Measurements from ENCODE around the gene FXYD1.

Gene FXYD1

DNA sequence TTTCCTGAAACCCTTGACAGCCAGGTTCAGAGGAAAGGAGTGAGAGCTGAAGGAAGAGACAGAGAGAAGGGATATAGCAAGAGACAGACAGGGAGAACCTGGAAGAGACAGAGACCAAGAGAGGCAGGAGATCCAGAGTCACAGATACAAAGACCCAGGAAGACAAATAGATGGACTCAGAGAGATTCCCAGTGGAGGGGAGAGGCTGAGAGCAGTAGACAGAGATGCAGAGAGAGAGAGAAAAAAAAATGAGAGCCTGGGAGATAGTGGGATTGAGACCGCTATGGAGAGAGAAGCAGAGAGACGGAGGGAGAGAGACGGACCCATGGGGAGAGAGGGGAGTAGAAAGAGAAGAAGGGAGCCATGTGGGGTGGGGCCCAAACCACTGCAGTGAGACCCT, 5.2 kb downstream of the FXYD1 start:
- H4K20me1 ChIP-seq (ENCODE audit: insufficient read depth, low read length): no peaks in the 10 kb centered on the region
- no peaks in the 10 kb centered on the region for H3K79me2 ChIP-seq (ENCODE audit: low read length)
- DNase-seq: no peak
- no peak overlapping the region for H3K4me3 ChIP-seq (ENCODE audit: low read length)
- no peak overlapping the region for H3K27ac ChIP-seq (ENCODE audit: low read length)
- H3K4me1 ChIP-seq (ENCODE audit: low read length): peaks cover 15% of the 10 kb centered on the region
- TF ChIP-seq EZH2phosphoT487 (IDR thresholded peaks at IDR 0.05; ENCODE audit: low read length) (no peak), EZH2 (optimal IDR thresholded peaks at IDR 0.05; ENCODE audit: low read depth, low read length) (no peak)
- TF ChIP-seq, protein P1, sequence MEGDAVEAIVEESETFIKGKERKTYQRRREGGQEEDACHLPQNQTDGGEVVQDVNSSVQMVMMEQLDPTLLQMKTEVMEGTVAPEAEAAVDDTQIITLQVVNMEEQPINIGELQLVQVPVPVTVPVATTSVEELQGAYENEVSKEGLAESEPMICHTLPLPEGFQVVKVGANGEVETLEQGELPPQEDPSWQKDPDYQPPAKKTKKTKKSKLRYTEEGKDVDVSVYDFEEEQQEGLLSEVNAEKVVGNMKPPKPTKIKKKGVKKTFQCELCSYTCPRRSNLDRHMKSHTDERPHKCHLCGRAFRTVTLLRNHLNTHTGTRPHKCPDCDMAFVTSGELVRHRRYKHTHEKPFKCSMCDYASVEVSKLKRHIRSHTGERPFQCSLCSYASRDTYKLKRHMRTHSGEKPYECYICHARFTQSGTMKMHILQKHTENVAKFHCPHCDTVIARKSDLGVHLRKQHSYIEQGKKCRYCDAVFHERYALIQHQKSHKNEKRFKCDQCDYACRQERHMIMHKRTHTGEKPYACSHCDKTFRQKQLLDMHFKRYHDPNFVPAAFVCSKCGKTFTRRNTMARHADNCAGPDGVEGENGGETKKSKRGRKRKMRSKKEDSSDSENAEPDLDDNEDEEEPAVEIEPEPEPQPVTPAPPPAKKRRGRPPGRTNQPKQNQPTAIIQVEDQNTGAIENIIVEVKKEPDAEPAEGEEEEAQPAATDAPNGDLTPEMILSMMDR (IDR thresholded peaks at IDR 0.05; ENCODE audit: low read length): no peak
- no peaks in the 10 kb centered on the region for H3K36me3 ChIP-seq (replicated peaks; ENCODE audit: insufficient read depth, low read length)
- H3K9ac ChIP-seq (ENCODE audit: low read length): no peak overlapping the region
- no peaks in the 10 kb centered on the region for H3K9me3 ChIP-seq (replicated peaks; ENCODE audit: insufficient read depth, low read length)
- peaks cover 8% of the 10 kb centered on the region; the same call in 1 of the 2 replicates for H3F3A ChIP-seq (ENCODE audit: insufficient read depth, low read length)
- no peaks in the 10 kb centered on the region for H3K9me2 ChIP-seq (replicated peaks; ENCODE audit: insufficient read depth, low read length)
- no peak overlapping the region for H3K4me2 ChIP-seq (ENCODE audit: low read depth, low read length)
- no peak overlapping the region for H2AFZ ChIP-seq (ENCODE audit: low read length)
- H3K27me3 ChIP-seq (replicated peaks; ENCODE audit: insufficient read depth, low read length): peaks cover 38% of the 10 kb centered on the region

DNA sequence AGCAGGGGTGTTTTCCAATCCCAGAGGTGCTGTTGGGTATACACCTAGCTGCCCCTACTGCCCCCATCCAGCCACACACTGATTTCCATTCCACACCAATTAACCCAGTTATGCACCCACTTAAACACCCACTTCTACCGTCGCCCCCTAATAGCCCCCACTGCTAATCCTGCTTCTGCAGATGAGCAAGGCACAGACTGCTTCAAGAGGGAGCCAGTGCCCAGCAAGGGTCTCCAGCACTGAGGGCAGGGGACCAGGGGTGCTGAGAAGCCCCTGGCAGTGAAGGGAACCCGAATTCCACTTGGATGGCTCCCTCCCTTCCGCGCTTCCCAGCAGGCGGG, 5.6 kb downstream of the FXYD1 start:
- H3K79me2 ChIP-seq (ENCODE audit: low read length): no peaks in the 10 kb centered on the region
- no peak for DNase-seq
- H3F3A ChIP-seq (ENCODE audit: insufficient read depth, low read length): peaks cover 8% of the 10 kb centered on the region; the same call in 1 of the 2 replicates
- TF ChIP-seq EZH2 (optimal IDR thresholded peaks at IDR 0.05; ENCODE audit: low read depth, low read length) (no peak), EZH2phosphoT487 (IDR thresholded peaks at IDR 0.05; ENCODE audit: low read length) (no peak)
- TF ChIP-seq, protein P1 (IDR thresholded peaks at IDR 0.05; ENCODE audit: low read length): no peak
- no peak overlapping the region for H3K9ac ChIP-seq (ENCODE audit: low read length)
- no peaks in the 10 kb centered on the region for H3K9me2 ChIP-seq (replicated peaks; ENCODE audit: insufficient read depth, low read length)
- H2AFZ ChIP-seq (ENCODE audit: low read length): no peak overlapping the region
- H4K20me1 ChIP-seq (ENCODE audit: insufficient read depth, low read length): no peaks in the 10 kb centered on the region
- no peaks in the 10 kb centered on the region for H3K9me3 ChIP-seq (replicated peaks; ENCODE audit: insufficient read depth, low read length)
- peaks cover 38% of the 10 kb centered on the region for H3K27me3 ChIP-seq (replicated peaks; ENCODE audit: insufficient read depth, low read length)
- H3K36me3 ChIP-seq (replicated peaks; ENCODE audit: insufficient read depth, low read length): no peaks in the 10 kb centered on the region
- H3K4me1 ChIP-seq (ENCODE audit: low read length): peaks cover 15% of the 10 kb centered on the region
- H3K27ac ChIP-seq (ENCODE audit: low read length): no peak overlapping the region
- H3K4me3 ChIP-seq (ENCODE audit: low read length): no peak overlapping the region
- no peak overlapping the region for H3K4me2 ChIP-seq (ENCODE audit: low read depth, low read length)

DNA sequence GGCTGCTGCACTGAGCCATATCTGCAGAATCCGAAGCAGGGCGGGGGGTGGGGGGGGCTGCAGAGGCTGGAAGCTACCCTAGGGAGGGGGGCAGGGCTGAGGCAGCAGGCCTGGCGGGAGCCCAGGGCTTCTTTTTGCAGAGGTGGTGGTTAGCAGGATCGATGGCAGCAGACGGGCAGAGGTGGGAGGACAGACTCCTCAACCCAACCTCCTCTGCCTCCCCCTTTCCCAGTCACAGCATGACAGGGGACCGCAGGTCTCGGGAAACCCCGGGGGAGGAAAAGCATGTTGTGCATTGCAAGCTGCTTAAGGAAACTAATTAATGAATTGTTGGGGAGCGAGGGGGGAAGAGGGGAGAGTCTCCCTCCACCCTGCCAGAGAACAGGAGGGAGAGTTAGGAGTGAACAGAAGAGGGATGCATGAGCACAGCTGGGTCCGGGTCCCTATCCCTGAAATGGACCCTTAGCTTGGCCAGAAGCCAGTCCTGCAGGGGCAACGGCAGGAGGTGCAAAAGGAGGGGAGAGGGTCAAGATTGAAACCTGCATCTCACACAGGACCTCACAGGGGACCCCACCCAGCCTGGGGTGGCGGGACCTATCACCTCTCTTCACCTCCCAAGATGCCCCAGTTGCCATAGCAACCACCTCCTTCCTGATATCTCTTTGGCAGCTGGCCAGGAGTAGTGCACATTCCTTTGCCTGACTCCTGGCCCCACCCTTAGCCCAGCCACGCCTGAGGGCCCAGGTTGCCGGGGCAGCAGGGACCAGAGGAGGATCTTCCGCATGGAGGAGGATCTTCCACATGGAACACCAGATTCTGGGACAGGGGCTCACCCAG, 6.2 kb downstream of the FXYD1 start:
- H2AFZ ChIP-seq (ENCODE audit: low read length): no peak overlapping the region
- no peak overlapping the region for H3K9ac ChIP-seq (ENCODE audit: low read length)
- TF ChIP-seq, protein P1 (IDR thresholded peaks at IDR 0.05; ENCODE audit: low read length): no peak
- TF ChIP-seq EZH2phosphoT487 (IDR thresholded peaks at IDR 0.05; ENCODE audit: low read length) (no peak), EZH2 (optimal IDR thresholded peaks at IDR 0.05; ENCODE audit: low read depth, low read length) (no peak)
- H3K79me2 ChIP-seq (ENCODE audit: low read length): no peaks in the 10 kb centered on the region
- no peaks in the 10 kb centered on the region for H3K9me3 ChIP-seq (replicated peaks; ENCODE audit: insufficient read depth, low read length)
- peaks cover 37% of the 10 kb centered on the region for H3K27me3 ChIP-seq (replicated peaks; ENCODE audit: insufficient read depth, low read length)
- peaks cover 8% of the 10 kb centered on the region; the same call in 1 of the 2 replicates for H3F3A ChIP-seq (ENCODE audit: insufficient read depth, low read length)
- peaks cover 15% of the 10 kb centered on the region for H3K4me1 ChIP-seq (ENCODE audit: low read length)
- H3K27ac ChIP-seq (ENCODE audit: low read length): no peak overlapping the region
- no peaks in the 10 kb centered on the region for H3K9me2 ChIP-seq (replicated peaks; ENCODE audit: insufficient read depth, low read length)
- no peak overlapping the region for H3K4me3 ChIP-seq (ENCODE audit: low read length)
- no peak overlapping the region for H3K4me2 ChIP-seq (ENCODE audit: low read depth, low read length)
- no peaks in the 10 kb centered on the region for H4K20me1 ChIP-seq (ENCODE audit: insufficient read depth, low read length)
- H3K36me3 ChIP-seq (replicated peaks; ENCODE audit: insufficient read depth, low read length): no peaks in the 10 kb centered on the region
- DNase-seq: no peak
